ENCODE measurements around the gene MCM3.

Gene MCM3

DNA sequence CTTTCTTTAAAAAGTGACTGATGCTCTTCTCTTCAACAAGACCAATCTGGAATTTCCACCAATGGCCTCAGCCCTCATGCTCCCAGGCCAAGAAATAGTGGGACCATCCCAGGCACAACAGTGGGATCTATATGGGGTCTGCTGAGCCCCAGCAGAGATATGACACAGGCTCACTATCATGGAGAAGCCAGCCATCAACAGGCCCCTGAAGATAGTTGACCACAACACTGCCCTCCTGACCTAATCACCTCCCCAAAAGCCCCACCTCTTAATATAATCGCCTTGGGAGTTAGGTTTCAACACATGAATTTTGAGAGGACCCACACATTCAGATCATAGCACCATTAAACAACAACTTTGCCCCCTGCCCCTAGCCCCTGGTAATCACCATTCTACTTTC is 16.8 kb upstream of the MCM3 start:
- no peak for DNase-seq

DNA sequence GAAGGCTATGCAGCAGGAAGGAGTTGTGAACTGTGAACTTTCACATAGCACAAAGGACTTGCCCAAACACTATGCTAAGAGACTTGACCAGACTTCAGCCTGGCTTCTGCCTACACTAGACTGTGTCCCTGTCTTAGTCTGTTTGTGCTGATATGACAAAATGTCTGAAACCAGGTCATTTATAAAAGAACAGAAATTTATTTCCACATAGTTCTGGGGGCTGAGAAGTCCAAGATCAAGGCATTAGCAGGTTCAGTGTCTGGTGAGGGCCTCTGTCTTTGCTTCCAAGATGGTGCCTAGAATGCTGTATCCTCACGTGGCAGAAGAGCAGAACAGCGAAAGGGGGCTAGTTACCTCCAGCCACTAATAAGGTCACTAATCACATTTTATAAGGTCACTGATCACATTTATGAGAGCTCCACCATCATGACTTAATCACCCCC is 16.0 kb upstream of the MCM3 start:
- no peak for DNase-seq

GRCh38 chr6:52299653-52300052 is 15.1 kb upstream of the MCM3 start:
- no peak for DNase-seq

- DNase-seq, result no peak
Measured at GRCh38 chr6:52297433-52297832, 12.9 kb upstream of the MCM3 start.

DNA sequence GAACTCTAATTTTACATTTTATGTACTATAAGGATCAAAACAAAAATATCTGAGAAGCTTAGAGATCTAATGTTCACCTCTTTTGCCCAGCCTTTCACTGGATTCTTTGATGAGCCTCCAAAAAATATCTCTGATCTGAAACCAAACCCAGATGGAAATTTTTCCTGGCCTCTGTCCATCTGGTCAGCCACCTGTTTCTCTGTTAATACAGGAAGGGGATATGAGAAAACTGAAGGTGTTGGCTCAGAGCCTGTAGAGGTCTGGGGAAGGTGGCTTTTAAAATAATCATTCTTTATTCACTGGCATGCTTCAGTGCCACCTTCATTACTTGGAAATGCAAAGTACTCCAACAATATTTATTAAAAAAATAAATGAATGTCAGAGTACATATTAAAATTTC is 8.5 kb upstream of the MCM3 start:
- DNase-seq, result no peak

DNA sequence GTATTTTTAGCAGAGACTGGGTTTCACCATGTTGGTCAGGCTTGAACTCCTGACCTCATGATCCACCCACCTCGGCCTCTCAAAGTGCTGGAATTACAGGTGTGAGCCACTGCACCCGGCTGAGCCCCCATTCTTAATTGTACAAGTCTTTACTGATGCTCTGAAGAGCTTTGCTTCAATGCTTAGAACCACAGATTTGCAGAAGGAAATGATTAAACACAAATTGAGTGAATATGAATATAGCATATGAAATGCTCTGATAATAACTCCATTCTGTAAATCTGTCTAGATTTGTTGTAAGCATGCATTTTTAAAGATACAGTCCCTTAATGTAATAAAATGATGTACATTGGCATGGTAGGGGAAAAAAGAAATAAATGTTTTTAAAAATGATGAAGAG is 4.3 kb upstream of the MCM3 start:
- no peak for DNase-seq

GRCh38 chr6:52288216-52288615 is 3.7 kb upstream of the MCM3 start:
- DNase-seq, result no peak

- DNase-seq, result no peak
Measured at GRCh38 chr6:52286798-52287432, 2.4 kb upstream of the MCM3 start.

DNA sequence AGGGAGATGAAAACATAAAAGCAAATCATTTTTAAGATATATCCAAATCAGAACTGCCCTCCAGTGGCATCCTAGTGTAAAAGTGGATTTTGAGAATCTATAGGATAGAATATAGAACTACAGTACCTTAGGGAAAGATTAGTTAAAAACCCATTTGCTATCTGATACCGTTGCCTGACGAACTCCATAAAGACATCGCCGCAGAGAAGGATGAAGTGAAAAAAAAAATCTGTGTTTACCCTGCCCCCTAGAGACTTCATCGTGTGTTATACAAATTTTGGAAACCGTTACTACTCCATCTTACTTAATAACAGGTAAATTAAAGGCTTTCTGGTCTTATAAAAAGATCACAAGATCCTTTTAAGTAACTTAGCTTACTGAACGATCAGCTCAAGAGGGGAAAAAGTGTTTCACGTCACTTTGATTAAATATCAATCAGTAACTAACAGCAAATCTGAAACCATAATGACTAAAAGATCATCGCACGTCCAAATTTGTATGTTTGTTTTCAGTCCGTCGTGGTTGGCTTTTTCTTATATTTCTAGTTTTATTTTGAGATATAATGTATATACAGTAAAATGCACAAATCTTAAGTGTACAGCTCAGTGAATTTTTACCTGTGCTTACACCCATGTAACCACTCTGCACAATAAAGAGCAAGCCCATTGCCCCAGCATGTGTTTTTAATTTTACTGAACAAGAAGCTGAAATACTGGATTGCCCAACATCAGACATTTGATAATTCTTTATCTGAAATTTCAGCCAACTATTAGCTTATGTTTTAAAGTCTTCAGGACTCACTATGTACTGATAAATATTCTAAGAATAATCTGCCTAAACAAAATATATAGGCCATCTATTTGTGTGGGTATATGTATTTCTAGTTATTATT is 881 bp upstream of the MCM3 start:
- no peak for DNase-seq

DNA sequence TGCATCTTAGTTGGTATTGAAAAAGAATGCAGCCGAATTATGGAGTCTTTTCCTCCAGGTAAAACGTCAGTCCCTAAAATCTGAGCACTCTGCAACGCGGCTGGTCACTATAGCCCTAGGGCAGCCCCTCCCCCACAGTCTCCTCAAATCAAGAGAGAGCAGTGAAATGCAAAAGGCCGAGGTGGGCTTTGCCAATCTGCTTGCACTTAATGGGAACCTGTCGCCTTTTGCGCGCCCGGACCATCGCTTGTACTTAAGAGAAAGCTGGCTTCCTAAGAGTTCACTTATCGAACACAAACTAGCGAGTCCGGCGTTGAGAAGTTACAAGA is 447 bp downstream of the MCM3 start:
- no peak for DNase-seq

GRCh38 chr6:52283111-52283510 is 1.4 kb downstream of the MCM3 start:
- no peak for DNase-seq

- DNase-seq, result no peak
Measured at GRCh38 chr6:52276130-52276529, 8.4 kb downstream of the MCM3 start.

- DNase-seq, result no peak
Measured at GRCh38 chr6:52271852-52272460, 12.6 kb downstream of the MCM3 start.

DNA sequence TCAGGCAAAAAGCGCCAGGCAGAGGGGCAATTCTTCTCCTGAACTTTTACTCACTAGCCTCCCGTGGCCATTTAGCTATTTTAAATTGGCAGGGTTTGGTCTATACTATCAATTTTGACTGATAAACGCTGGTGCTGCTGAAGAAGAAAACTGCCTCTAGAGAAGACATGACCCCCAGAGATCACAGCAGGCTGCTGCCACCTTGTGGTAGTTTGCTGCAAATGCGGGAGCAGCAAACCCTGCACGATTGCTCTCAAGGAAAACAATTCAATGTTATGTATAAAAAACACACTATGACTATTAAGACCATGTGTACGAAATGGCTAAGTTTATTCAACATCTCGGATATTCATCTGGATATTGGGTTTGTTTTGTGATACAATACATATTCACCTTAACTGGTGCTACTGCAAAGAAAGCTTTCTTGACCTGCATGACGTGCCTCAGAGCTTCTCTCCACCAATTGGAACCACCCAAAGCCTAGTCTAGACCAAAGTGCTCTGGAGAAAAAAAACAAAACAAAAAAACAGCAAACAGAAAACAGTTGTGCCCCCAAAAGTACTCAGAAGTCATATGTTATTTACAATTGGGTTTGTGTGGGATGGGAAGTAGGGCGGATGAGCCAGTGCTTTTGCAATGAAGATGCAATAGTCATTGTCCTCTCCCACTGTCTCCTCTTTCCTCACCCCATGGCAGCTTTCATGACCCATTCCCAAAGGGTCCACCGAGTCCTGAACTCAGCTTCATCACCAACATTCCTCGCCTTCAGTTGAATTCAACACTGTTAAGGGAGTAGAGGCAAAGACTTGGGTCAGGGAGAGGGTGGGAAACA is 20.6 kb downstream of the MCM3 start:
- DNase-seq, result no peak

- no peak for DNase-seq
Measured at GRCh38 chr6:52262620-52263344, 21.8 kb downstream of the MCM3 start.

DNA sequence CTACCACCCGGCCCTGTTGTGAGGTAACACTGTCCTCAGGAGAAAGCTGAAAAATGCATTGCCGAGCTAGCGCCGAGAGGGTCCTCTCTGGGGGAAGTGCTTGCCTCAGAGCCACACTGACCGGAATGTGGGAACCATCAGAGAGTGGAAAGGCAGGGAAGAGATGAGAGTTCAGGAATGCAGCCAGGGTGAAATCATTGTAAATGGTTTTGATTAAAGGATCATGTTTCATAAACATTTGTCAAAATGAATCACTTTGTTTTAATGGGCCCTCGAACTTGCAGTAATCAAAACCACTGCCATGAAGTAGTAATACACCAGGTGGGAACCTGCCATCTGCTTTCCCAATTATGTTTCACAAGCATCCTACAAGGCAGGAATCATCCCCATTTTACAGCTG is 23.3 kb downstream of the MCM3 start:
- no peak for DNase-seq

- no peak for DNase-seq
Measured at GRCh38 chr6:52260634-52261033, 23.9 kb downstream of the MCM3 start.

DNA sequence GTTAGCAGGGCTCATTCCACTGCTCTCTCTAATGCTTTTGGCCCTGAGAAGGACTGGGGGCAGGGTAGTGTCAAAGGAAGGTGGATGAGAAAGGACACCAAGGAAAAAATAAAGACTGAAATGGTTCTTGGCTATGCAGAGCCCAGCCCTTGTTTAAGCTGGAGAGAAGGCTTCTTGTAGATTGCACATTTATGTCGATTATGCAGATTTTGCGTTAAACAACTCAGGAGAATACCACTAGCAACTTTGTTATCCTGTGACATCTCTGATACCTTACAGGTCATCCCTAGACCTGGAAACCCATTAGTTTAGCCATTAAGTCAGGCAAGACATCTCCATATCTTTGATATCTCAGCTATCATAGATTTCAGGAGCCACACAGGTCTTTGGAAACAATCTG is 29.1 kb downstream of the MCM3 start:
- DNase-seq, result no peak

- DNase-seq, result no peak
Measured at GRCh38 chr6:52254731-52255378, 29.7 kb downstream of the MCM3 start.

GRCh38 chr6:52253494-52253893 is 31.0 kb downstream of the MCM3 start:
- DNase-seq, result no peak

- no peak for DNase-seq
Measured at GRCh38 chr6:52251113-52251512, 33.4 kb downstream of the MCM3 start.

GRCh38 chr6:52249078-52249477 is 35.5 kb downstream of the MCM3 start:
- DNase-seq, result no peak
